GM20431 (cell line): ENCODE results near the gene IL2RA.

Experiments used
- in situ Hi-C: fragments of 300-500 bp; cut with MseI, MboI; formaldehyde crosslinking; loops from one replicate; pipeline ENCODE4 v1.15.0; 2020; ENCODE audit warnings: low sequenced_read_pairs; ENCODE audit not compliant: unreplicated experiment

IL2RA gene

GRCh38 chr10:6061056-6061455 is 1.1 kb downstream of the IL2RA start:
- in situ Hi-C loops = no loop called here

- in situ Hi-C loops = no loop called here
Measured at GRCh38 chr10:6059506-6059905, 2.7 kb downstream of the IL2RA start.

GRCh38 chr10:6058682-6059475 is 3.3 kb downstream of the IL2RA start:
- in situ Hi-C loops = no loop called here

GRCh38 chr10:6056411-6057135 is 5.6 kb downstream of the IL2RA start:
- in situ Hi-C loops = no loop called here

- in situ Hi-C loops = no loop called here
Measured at GRCh38 chr10:6055929-6056328, 6.2 kb downstream of the IL2RA start.

- in situ Hi-C loops = no loop called here
Measured at GRCh38 chr10:6054884-6055283, 7.3 kb downstream of the IL2RA start.

- in situ Hi-C loops = no loop called here
Measured at GRCh38 chr10:6053816-6054631, 8.1 kb downstream of the IL2RA start.

- in situ Hi-C loops = no loop called here
Measured at GRCh38 chr10:6053303-6053702, 8.9 kb downstream of the IL2RA start.

- in situ Hi-C loops = no loop called here
Measured at GRCh38 chr10:6052247-6053221, 9.6 kb downstream of the IL2RA start.

GRCh38 chr10:6050801-6051445 is 11.2 kb downstream of the IL2RA start:
- in situ Hi-C loops = no loop called here

- in situ Hi-C loops = no loop called here
Measured at GRCh38 chr10:6049031-6049400, 13.2 kb downstream of the IL2RA start.

- in situ Hi-C loops = no loop called here
Measured at GRCh38 chr10:6048281-6049030, 13.7 kb downstream of the IL2RA start.

- in situ Hi-C loops = no loop called here
Measured at GRCh38 chr10:6047847-6048246, 14.3 kb downstream of the IL2RA start.

GRCh38 chr10:6046773-6047611 is 15.2 kb downstream of the IL2RA start:
- in situ Hi-C loops = no loop called here

GRCh38 chr10:6045878-6046772 is 16.0 kb downstream of the IL2RA start:
- in situ Hi-C loops = no loop called here

GRCh38 chr10:6045314-6045848 is 16.8 kb downstream of the IL2RA start:
- in situ Hi-C loops = no loop called here
